ENCODE measurements around the gene PDK1. TPM values are rescaled to one million over a fixed set of nuclear protein-coding genes. Genes with fewer than 3 reads are reported as not detected.
A peak's percentile ranks its signal among the peaks of the same experiment; 100 is the strongest.
"Not testable (repeated sequence)": the region's sequence is repeated elsewhere in the genome, so short reads cannot be mapped to it uniquely, and the experiment has no call there.

The PDK1 gene
- total RNA-seq, 3 donors from 2014 or later, result 18.3 to 22.9 (median 19.5) TPM

DNA sequence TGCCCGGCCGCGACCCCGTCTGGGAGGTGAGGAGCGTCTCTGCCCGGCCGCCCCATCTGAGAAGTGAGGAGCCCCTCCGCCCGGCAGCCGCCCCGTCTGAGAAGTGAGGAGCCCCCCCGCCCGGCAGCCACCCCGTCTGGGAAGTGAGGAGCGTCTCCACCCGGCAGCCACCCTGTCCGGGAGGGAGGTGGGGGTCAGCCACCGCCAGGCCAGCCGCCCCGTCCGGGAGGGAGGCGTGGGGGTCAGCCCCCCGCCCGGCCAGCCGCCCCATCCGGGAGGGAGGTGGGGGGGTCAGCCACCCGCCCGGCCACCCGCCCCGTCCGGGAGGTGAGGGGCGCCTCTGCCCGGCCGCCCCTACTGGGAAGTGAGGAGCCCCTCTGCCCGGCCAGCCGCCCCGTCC, 18.0 kb upstream of the PDK1 start:
- not testable (repeated sequence) for H3K27me3 Mint-ChIP-seq (ENCODE audit: low read depth); ATAC-seq; H3K4me1 Mint-ChIP-seq (ENCODE audit: low read depth); H3K4me3 Mint-ChIP-seq; DNase-seq
- H3K36me3 Mint-ChIP-seq (ENCODE audit: insufficient read depth), result peaks cover 23% of the 10 kb centered on the region
- peaks cover 24% of the 10 kb centered on the region for H3K9me3 Mint-ChIP-seq

DNA sequence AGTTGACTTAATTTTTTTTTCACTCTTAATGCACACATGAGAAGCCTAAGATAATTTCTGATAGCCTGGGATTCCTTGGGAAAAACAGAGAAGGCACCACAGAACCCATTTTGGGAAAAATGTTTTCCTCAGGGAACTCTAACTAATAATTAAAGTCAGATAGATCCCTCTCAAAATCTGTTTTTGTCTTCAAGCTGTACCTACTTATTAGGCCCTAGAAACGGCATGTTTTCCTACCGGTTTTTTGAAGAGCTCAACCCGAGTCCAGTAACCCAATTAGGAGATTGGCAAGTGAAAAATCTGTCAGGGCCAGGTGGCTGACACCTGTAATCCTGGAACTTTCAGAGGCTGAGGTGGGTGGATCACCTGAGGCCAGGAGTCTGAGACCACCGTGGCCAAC, 16.1 kb upstream of the PDK1 start:
- peaks cover 20% of the 10 kb centered on the region for H3K9me3 Mint-ChIP-seq
- no peak overlapping the region for H3K4me3 Mint-ChIP-seq
- DNase-seq (no peak), ATAC-seq (no peak)
- no peaks in the 10 kb centered on the region for H3K4me1 Mint-ChIP-seq (ENCODE audit: low read depth)
- peaks cover 17% of the 10 kb centered on the region for H3K36me3 Mint-ChIP-seq (ENCODE audit: insufficient read depth)
- H3K27me3 Mint-ChIP-seq (ENCODE audit: low read depth), result no peaks in the 10 kb centered on the region

DNA sequence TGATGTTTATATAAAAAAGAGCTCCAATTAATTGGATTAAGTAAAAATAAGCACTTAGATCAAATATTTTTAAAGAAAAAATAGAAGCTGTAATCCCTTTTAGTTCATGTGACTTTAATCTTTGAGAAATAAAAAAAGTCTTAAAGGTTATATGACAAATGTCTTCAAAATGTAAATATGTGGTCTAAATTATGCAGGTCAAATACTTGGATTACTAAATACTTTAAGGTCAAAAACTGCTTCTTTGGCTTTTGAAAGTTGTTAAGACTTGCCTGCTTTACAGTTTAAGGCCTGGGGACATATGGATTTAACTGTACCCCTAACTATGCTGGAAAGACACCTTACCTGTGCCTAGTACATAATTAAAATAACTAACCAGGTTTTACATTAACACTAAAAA, 15.5 kb upstream of the PDK1 start:
- DNase-seq (no peak), ATAC-seq (no peak)
- Mint-ChIP-seq H3K36me3 (ENCODE audit: insufficient read depth) (peaks cover 11% of the 10 kb centered on the region), H3K9me3 (peaks cover 17% of the 10 kb centered on the region), H3K4me3 (no peak overlapping the region), H3K4me1 (ENCODE audit: low read depth) (no peaks in the 10 kb centered on the region), H3K27me3 (ENCODE audit: low read depth) (no peaks in the 10 kb centered on the region)

DNA sequence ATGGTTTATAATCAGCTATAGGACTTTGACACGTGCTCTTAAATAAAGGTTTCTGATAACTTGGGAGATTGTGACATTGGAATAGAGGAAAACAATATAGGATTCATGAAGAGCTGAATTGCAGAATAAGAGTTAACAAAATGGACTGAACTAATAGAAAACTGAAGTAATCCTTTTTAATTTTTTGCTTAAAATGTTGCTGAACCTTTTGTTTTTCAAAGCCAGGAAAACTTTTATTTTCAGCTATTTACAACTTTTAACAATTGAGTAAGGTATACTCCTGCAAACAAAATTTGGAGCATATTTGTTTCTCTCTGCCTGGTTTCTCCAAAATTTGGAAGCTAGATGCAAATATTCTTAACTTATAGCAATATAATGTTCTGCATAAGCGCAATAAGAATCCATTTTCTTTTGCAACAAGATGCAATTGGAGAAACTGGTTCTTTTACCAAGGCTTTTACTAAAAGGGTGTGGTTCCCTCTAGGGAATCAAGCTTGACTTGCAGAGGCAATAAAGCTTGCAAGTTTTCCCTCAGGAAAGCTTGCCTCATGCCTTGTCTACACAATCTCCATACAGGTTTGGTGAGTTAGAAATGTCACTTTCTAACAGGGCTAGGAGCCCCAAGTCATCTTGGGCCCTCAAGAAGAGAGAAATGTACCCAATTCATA, 10.3 kb upstream of the PDK1 start:
- H3K4me3 Mint-ChIP-seq, result no peak overlapping the region
- no peak for ATAC-seq
- peaks cover 15% of the 10 kb centered on the region for H3K4me1 Mint-ChIP-seq (ENCODE audit: low read depth)
- no peaks in the 10 kb centered on the region for H3K27me3 Mint-ChIP-seq (ENCODE audit: low read depth)
- DNase-seq, result no peak
- peaks cover 3% of the 10 kb centered on the region for H3K36me3 Mint-ChIP-seq (ENCODE audit: insufficient read depth)
- peaks cover 10% of the 10 kb centered on the region for H3K9me3 Mint-ChIP-seq

DNA sequence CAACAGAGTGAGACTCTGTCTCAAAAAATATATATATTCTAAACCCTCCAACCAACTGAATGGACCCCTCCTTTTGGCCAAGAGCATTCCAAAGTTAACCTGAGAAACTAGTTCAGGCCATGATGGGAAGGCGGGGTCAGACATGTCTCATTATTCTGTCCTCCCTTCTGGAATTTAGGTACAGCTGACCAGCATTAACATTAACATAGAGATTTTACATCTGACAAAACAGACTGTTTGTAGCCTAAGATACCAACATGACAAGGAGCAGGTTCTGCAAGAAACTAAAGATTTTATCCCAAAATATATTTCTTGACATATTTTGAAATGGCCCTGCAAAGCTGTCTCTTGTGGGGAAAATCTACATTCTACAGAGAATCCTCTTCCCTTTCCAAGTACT, 6.8 kb upstream of the PDK1 start:
- peaks cover 36% of the 10 kb centered on the region for H3K4me1 Mint-ChIP-seq (ENCODE audit: low read depth)
- H3K9me3 Mint-ChIP-seq, result peaks cover 3% of the 10 kb centered on the region
- no peaks in the 10 kb centered on the region for H3K27me3 Mint-ChIP-seq (ENCODE audit: low read depth)
- peaks cover 5% of the 10 kb centered on the region for H3K36me3 Mint-ChIP-seq (ENCODE audit: insufficient read depth)
- DNase-seq (no peak), ATAC-seq (no peak)
- no peak overlapping the region for H3K4me3 Mint-ChIP-seq

DNA sequence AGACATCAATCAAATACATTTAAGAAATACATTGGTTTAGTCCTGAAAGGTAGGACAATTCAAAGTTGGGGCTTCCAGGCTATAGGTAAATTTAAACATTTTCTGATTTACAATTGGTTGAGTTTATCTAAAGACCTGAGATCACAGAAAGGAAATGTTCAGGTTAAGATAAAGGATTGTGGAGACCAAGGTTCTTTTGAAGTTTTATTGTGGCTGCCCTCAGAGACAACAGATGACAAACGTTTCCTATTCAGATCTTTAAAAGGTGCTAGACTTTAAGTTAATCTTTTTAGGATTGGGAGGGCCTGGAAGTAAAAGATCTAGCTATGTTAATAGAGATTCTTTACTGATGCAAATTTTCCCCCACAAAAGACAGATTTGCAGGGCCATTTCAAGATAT, 6.1 kb upstream of the PDK1 start:
- ATAC-seq, H3K4me3 Mint-ChIP-seq: not testable (repeated sequence)

DNA sequence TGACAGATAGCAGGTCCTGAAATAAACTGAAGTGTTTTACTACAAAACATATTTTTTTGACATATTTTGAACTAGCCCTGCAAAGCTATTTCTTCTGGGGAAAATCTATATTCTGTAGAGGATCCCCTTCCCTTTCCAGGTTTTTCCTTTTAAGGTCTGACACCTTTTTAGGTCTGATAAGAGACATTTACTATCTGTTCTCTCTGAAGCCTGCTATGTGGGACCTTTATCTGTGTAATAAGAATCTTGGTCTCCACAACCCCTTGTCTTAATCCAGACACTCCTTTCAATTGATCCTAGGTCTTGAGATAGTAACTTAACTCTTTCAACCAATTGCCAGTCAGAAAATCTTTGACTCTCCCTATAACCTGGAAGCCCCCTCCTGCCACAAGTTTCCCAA, 5.5 kb upstream of the PDK1 start:
- DNase-seq (no peak), ATAC-seq (no peak)
- Mint-ChIP-seq H3K36me3 (ENCODE audit: insufficient read depth) (peaks cover 5% of the 10 kb centered on the region), H3K4me3 (no peak overlapping the region), H3K27me3 (ENCODE audit: low read depth) (no peaks in the 10 kb centered on the region), H3K9me3 (peaks cover under 1% of the 10 kb centered on the region), H3K4me1 (ENCODE audit: low read depth) (peaks cover 47% of the 10 kb centered on the region)

More for the DNA sequence above, 6.1 kb upstream of the PDK1 start:
- H3K36me3 Mint-ChIP-seq (ENCODE audit: insufficient read depth); DNase-seq; H3K9me3 Mint-ChIP-seq; H3K27me3 Mint-ChIP-seq (ENCODE audit: low read depth): not testable (repeated sequence)
- peaks cover 42% of the 10 kb centered on the region for H3K4me1 Mint-ChIP-seq (ENCODE audit: low read depth)

DNA sequence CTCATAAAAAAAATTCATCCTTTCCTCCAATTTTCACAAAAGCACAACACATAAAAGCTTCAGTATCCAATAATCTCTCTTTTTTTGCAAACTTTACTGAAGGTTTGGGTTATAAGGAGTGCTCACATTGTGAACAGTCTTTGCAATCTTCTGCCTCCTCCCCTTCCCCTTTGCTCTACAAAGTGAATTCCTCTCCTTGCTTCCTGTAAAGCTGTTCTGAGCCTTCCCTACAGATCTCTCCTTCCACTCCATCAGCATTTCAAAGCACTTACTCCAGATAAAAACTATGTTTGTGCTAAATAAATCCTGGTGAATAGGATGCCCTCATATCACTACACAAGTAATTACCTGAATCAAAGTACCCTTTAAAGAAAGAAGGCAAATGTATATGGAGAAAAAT, 4.6 kb upstream of the PDK1 start:
- no peaks in the 10 kb centered on the region for H3K27me3 Mint-ChIP-seq (ENCODE audit: low read depth)
- no peak for DNase-seq
- peaks cover 48% of the 10 kb centered on the region for H3K4me1 Mint-ChIP-seq (ENCODE audit: low read depth)
- ATAC-seq, result no peak
- H3K36me3 Mint-ChIP-seq (ENCODE audit: insufficient read depth), result peaks cover 5% of the 10 kb centered on the region
- no peak overlapping the region for H3K4me3 Mint-ChIP-seq
- no peaks in the 10 kb centered on the region for H3K9me3 Mint-ChIP-seq

DNA sequence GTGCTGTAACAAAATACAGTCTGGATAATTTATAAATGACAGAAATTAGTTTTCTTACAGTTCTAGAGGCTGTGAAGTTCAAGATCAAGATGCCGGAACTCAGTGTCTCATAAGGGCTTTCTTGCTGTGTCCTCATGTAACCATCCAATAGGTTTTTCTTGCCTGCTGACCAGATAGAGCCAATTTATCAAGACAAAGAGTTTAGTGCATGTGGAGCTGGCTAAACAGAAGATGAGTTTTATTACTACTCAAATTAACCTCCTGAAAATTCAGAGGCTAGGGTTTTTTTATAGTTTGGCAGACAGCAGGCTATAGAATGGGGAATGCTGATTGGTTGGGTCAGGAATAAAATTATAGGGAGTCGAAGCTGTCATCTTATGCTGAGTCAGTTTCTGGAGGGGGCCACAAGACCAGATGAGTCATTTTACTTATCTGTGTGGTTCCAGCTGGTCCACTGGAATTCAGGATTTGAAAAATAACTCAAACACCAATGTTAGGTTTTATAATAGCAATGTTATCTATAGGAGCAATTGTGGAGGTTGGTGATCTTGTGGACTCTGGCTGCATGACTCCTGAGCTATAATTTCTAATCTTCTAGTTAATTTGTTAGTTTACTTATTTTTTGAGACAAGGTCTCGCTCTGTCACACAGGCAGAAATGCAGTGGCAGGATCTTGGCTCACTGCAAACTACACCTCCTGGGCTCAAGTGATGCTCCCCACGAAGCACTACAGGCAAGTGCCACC, 3.2 kb upstream of the PDK1 start:
- H3K27me3 Mint-ChIP-seq (ENCODE audit: low read depth), result no peaks in the 10 kb centered on the region
- ATAC-seq (no peak), DNase-seq (no peak)
- no peak overlapping the region for H3K4me3 Mint-ChIP-seq
- H3K36me3 Mint-ChIP-seq (ENCODE audit: insufficient read depth), result peaks cover 5% of the 10 kb centered on the region
- peaks cover 59% of the 10 kb centered on the region for H3K4me1 Mint-ChIP-seq (ENCODE audit: low read depth)
- no peaks in the 10 kb centered on the region for H3K9me3 Mint-ChIP-seq

DNA sequence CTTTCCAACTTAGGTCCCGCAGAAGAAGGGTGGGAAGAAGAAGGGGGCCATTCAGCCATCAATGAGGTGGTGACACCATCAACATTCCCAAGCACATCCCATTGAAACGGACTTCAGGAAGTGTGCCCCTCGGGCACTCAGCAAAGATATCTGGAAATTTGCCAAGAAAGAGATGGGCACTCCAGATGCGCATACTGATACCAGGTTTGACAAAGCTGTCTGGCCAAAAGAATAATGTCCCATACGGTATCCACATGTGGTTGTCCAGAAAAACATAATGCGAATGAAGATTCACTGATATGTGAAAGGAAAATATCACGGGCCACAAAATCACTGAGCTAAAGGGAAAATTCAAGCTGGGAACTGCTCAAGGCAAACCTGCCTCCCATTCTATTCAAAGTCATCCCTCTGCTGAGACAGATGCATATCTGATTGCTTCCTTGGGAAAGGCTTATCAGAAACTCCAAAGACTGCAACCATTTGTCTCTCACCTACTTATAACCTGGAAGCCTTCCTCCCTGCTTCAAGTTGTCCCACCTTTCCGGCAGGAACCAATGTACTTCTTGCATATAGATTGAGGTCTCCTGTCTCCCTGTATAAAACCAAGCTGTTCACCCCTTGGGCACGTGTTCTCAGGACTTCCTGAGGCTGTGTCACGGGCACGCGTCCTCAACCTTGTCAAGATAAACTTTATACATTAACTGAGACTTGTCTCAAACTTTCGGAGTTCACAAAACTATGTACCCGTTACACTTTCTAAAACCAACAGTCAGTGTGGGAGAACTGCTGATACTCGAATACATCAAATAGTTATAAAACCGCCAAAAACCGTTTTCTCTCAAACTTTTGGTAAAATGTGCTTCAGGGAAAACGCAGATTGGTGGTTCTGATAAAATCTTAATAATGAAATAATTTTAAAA, 1.3 kb upstream of the PDK1 start:
- no peaks in the 10 kb centered on the region for H3K27me3 Mint-ChIP-seq (ENCODE audit: low read depth)
- H3K4me3 Mint-ChIP-seq, result peak overlapping the region; percentile 91
- peaks cover 5% of the 10 kb centered on the region for H3K36me3 Mint-ChIP-seq (ENCODE audit: insufficient read depth)
- H3K4me1 Mint-ChIP-seq (ENCODE audit: low read depth), result peaks cover 62% of the 10 kb centered on the region
- ATAC-seq (no peak), DNase-seq (no peak)
- H3K9me3 Mint-ChIP-seq, result no peaks in the 10 kb centered on the region

DNA sequence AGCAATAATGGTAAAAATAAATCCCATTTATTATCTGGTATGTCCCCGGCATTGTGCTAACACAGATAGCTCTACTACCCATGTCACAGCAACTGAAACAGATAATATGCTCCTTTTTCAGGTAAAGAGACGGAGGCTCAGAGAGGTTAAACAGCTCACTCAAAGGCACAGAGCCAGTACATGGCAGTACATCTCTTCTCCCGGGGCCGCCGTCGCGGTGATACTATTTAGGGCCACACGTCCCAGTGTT, 693 bp upstream of the PDK1 start:
- Mint-ChIP-seq H3K4me3 (peak overlapping the region; percentile 91), H3K27me3 (ENCODE audit: low read depth) (no peaks in the 10 kb centered on the region), H3K4me1 (ENCODE audit: low read depth) (peaks cover 56% of the 10 kb centered on the region), H3K9me3 (no peaks in the 10 kb centered on the region), H3K36me3 (ENCODE audit: insufficient read depth) (peaks cover 5% of the 10 kb centered on the region)
- DNase-seq (no peak), ATAC-seq (peak in 1 of 2 donors; percentile 18)

DNA sequence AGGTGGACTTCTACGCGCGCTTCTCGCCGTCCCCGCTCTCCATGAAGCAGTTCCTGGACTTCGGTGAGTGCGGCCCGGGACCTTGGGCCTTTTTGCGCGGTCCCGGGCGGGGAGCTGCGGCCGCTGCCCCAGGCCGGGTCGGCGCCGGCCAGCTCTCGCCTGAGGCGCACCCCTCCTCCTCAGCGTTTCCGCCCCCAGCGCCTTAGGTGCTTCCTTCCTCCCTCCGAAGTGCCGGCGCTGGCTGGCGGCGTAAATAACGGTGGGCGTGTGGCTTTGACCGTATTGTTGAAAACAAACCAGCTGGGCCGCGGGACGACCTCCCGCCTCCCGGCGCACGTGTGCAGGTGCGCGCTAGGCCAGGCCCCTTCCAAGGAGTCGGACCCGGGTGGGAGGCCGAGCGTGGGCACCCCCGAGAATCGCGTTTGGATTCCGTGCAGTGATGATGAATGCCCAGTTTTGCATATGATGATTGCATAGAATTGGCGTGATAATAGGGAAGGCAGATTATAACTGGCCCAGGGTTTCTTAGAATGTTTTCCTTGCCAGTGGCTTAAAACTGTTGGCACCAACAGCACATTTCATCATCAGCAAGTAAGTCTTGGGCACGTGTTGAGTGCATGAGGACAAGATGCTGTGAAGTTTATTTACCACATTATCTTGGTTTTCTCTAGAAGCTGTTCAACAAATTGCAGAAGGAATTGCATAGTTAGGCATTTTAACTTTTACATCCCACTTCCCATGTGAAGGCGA, 569 bp downstream of the PDK1 start:
- H3K4me1 Mint-ChIP-seq (ENCODE audit: low read depth), result peaks cover 51% of the 10 kb centered on the region
- H3K36me3 Mint-ChIP-seq (ENCODE audit: insufficient read depth), result peaks cover 2% of the 10 kb centered on the region
- no peaks in the 10 kb centered on the region for H3K9me3 Mint-ChIP-seq
- H3K4me3 Mint-ChIP-seq, result peak overlapping the region; percentile 94
- ATAC-seq (peak; percentile 55 to 57), DNase-seq (peak; percentile 44)
- no peaks in the 10 kb centered on the region for H3K27me3 Mint-ChIP-seq (ENCODE audit: low read depth)

DNA sequence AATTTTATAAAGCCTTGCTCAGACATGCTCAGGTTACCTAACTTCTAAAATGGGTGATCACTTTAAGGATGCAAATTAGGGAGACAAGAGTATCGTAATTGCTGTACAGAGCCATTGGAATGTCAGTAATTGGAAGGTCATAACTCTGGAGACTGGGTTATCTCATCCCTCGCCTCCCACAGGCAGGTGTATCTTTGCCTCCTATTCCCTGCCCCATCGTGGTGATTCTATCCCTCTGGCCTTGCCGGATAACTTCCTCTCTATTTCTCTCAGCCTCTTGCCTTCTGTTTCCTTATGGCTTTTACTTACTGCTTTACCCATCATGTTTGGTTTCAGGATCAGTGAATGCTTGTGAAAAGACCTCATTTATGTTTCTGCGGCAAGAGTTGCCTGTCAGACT, 2.5 kb downstream of the PDK1 start:
- H3K9me3 Mint-ChIP-seq, result no peaks in the 10 kb centered on the region
- no peaks in the 10 kb centered on the region for H3K27me3 Mint-ChIP-seq (ENCODE audit: low read depth)
- peaks cover 48% of the 10 kb centered on the region for H3K4me1 Mint-ChIP-seq (ENCODE audit: low read depth)
- H3K36me3 Mint-ChIP-seq (ENCODE audit: insufficient read depth), result peaks cover 15% of the 10 kb centered on the region
- H3K4me3 Mint-ChIP-seq, result peak overlapping the region; percentile 94
- DNase-seq, result no peak
- no peak for ATAC-seq

DNA sequence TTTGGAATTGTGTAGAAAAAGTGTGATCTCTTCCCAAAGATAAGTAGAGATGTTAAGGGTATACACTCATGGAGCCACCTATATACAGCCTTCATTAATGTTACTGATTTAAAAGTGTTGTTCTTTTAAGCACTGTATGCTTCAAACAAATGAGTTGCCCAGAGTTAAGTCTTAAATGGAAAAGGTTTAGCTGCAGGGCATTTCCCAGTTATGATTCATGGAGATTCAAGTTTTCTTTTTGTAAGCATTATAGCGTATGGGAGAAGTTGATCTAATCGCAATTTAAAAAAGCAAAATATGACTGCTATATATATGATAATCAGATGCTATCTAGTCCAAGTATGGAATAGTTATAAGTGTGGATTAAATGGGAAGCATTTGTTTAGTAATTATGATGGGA, 4.8 kb downstream of the PDK1 start:
- Mint-ChIP-seq H3K4me1 (ENCODE audit: low read depth) (peaks cover 30% of the 10 kb centered on the region), H3K27me3 (ENCODE audit: low read depth) (no peaks in the 10 kb centered on the region), H3K36me3 (ENCODE audit: insufficient read depth) (peaks cover 26% of the 10 kb centered on the region), H3K9me3 (no peaks in the 10 kb centered on the region), H3K4me3 (no peak overlapping the region)
- ATAC-seq, result no peak
- DNase-seq, result no peak
